K562 (cell line): ENCODE data around the gene TEDC1. TPM values are rescaled to one million over a fixed set of nuclear protein-coding genes. Genes with fewer than 3 reads are reported as not detected.

Experiments
- ATAC-seq: fragments of 200-7000 bp; cut with Tn5 transposase; 3 replicates; pipeline ENCODE4 v1.9.1; 2020; ENCODE audit warnings: moderate library complexity
- BruUV-seq: library from RNA; stranded (reverse); fragments of 400-500 nt; replicated peaks from 2 replicates; lab custom pipeline; 2021; lab: Mats Ljungman, UMichigan
- CTCF ChIA-PET: fragments of 300-600 bp; formaldehyde crosslinking; extraction: SDS; loops from one replicate; lab custom pipeline; 2021; ENCODE audit warnings: low intra/inter-chr PET ratio; lab: Yijun Ruan, JAX
- POLR2A ChIA-PET: fragments of 300-600, 350-650 bp; sonication (Branson Sonifier 250); formaldehyde crosslinking; extraction: SDS; loops from one replicate; lab custom pipeline; 2021; ENCODE audit warnings: antibody characterized with exemption, inconsistent platforms; lab: Yijun Ruan, JAX
- DNase-seq, 4 experiments: peaks; one replicate each; pipeline versions ENCODE4 v3.0.0 to v3.0.0-alpha.2; 2011 to 2018; ENCODE audit warnings: low spot score in 3 of 4, mixed read lengths in 3 of 4; ENCODE audit errors: extremely low read depth in 1 of 4
- FAIRE-seq: peaks from 2 replicates; lab custom pipeline; 2011; peaks lifted over from hg19 to GRCh38; lab: Jason Lieb, UNC
- H2AFZ ChIP-seq: 2 replicates; pipeline ENCODE4 v1.6.0; 2011; ENCODE audit warnings: low read depth, low read length, control low read depth, inconsistent platforms
- H3K27ac ChIP-seq: fragments of 200-600 bp; 3 replicates; pipeline ENCODE4 v1.8.0; 2011; ENCODE audit warnings: low read depth, mild to moderate bottlenecking, control low read depth, inconsistent platforms, low read length, moderate library complexity, mixed read lengths; ENCODE audit errors: extremely low read depth
- H3K27me3 ChIP-seq, 2 experiments: fragments of 300-600 bp in 1 of 2; 2 replicates in 1 of 2; 3 replicates in 1 of 2; pipeline versions ENCODE4 v1.6.0 to v1.8.0; 2011; ENCODE audit warnings: inconsistent platforms in 2 of 2, low read length in 2 of 2, mild to moderate bottlenecking in 1 of 2, mixed read lengths in 1 of 2, moderate library complexity in 1 of 2; ENCODE audit not compliant: control insufficient read depth in 2 of 2, insufficient read depth in 2 of 2
- H3K36me3 ChIP-seq: fragments of 300-600 bp; 3 replicates; pipeline ENCODE4 v1.8.0; 2011; ENCODE audit warnings: mild to moderate bottlenecking, low read length, inconsistent platforms; ENCODE audit not compliant: control insufficient read depth, insufficient read depth
- H3K4me1 ChIP-seq, 2 experiments: fragments of 200-600 bp in 1 of 2; replicated peaks in 1 of 2; 2 replicates in 1 of 2; 3 replicates in 1 of 2; pipeline versions ENCODE4 v1.5.1 to v1.8.0; 2011; ENCODE audit warnings: inconsistent platforms in 2 of 2, low read length in 2 of 2, mild to moderate bottlenecking in 1 of 2, mixed read lengths in 1 of 2, moderate library complexity in 1 of 2; ENCODE audit not compliant: control insufficient read depth in 2 of 2, insufficient read depth in 2 of 2
- H3K4me2 ChIP-seq: 2 replicates; pipeline ENCODE4 v1.6.1; 2011; ENCODE audit warnings: low read length, control low read depth, inconsistent platforms, mixed read lengths; ENCODE audit not compliant: insufficient read depth
- H3K4me3 ChIP-seq: fragments of 200-600 bp; sonication (generic), shearing (Covaris generic); 2 replicates; pipeline ENCODE4 v1.5.1; 2016; ENCODE audit warnings: control low read depth, inconsistent platforms
- H3K79me2 ChIP-seq: fragments of 200-600 bp; 3 replicates; pipeline ENCODE4 v1.8.0; 2011; ENCODE audit warnings: low read length, inconsistent platforms; ENCODE audit not compliant: control insufficient read depth, insufficient read depth
- H3K9ac ChIP-seq, 2 experiments: 2 replicates each; pipeline versions ENCODE4 v1.6.0 to v1.6.1; 2011; ENCODE audit warnings: low read depth in 2 of 2, low read length in 2 of 2, control low read depth in 1 of 2, inconsistent platforms in 1 of 2, mild to moderate bottlenecking in 1 of 2, mixed read lengths in 1 of 2; ENCODE audit not compliant: insufficient read depth in 1 of 2
- H3K9me1 ChIP-seq: one replicate; pipeline ENCODE4 v1.6.0; 2011; ENCODE audit warnings: inconsistent platforms, mild to moderate bottlenecking, low read length, moderate library complexity; ENCODE audit not compliant: control insufficient read depth, insufficient read depth
- H3K9me3 ChIP-seq: replicated peaks from 2 replicates; pipeline ENCODE4 v1.5.1; 2011; ENCODE audit warnings: low read depth, low read length, inconsistent platforms; ENCODE audit not compliant: control insufficient read depth, insufficient read depth
- H4K20me1 ChIP-seq: replicated peaks from 2 replicates; pipeline ENCODE4 v1.6.1; 2011; ENCODE audit warnings: low read length, inconsistent platforms, mixed read lengths; ENCODE audit not compliant: control insufficient read depth, insufficient read depth
- ARNT ChIP-seq, 2 experiments: fragments of 450-650 bp; IDR thresholded peaks; 2 replicates each; pipeline ENCODE4 v1.6.1; 2016; ENCODE audit warnings: mild to moderate bottlenecking in 1 of 2
- ILK ChIP-seq: fragments of 450-650 bp; IDR thresholded peaks from 2 replicates; pipeline ENCODE4 v1.6.1; 2016; ENCODE audit warnings: missing genetic modification characterization, low read depth, mild to moderate bottlenecking, missing compliant biosample characterization, moderate library complexity, borderline replicate concordance
- KLF13 ChIP-seq: fragments of 450-650 bp; IDR thresholded peaks from 2 replicates; pipeline ENCODE4 v1.6.1; 2016; ENCODE audit warnings: missing genetic modification characterization, low read depth, mild to moderate bottlenecking, missing compliant biosample characterization, moderate library complexity, borderline replicate concordance
- MXI1 ChIP-seq: IDR thresholded peaks from 2 replicates; pipeline ENCODE4 v1.6.1; 2011; ENCODE audit warnings: low read depth, mild to moderate bottlenecking, improper control_type of control experiment, low read length
- TBL1XR1 ChIP-seq, 2 experiments: IDR thresholded peaks; 2 replicates each; pipeline ENCODE4 v1.6.1; 2012; ENCODE audit warnings: improper control_type of control experiment in 2 of 2, low read length in 2 of 2, mild to moderate bottlenecking in 1 of 2
- TCF7L2 ChIP-seq: fragments of 150-350 bp; IDR thresholded peaks from 2 replicates; pipeline ENCODE4 v1.6.1; 2016; ENCODE audit warnings: low read depth, mild to moderate bottlenecking, low read length, moderate library complexity
- ZNF12 ChIP-seq: sonication (generic); formaldehyde crosslinking; IDR thresholded peaks from 2 replicates; pipeline ENCODE4 v1.4.0; 2020; ENCODE audit warnings: mild to moderate bottlenecking, missing genetic modification reagents
- ZNF121 ChIP-seq: sonication (generic); formaldehyde crosslinking; conservative IDR thresholded peaks from 2 replicates; pipeline ENCODE4 v1.8.0; 2022; ENCODE audit warnings: missing genetic modification reagents
- WGBS: fragments of 100-300 bp; shearing (Covaris generic); methylation state at CpG from one replicate; pipeline ENCODE4 v1.1.6; 2016; ENCODE audit warnings: low coverage, mixed read lengths; ENCODE audit not compliant: insufficient coverage; ENCODE audit errors: missing lambda C conversion rate; 5-methylcytosine and 5-hydroxymethylcytosine counted together
- in situ Hi-C: fragments of 300-500 bp; cut with MboI; formaldehyde crosslinking; loops from 4 replicates; pipeline ENCODE4 v1.15.0; 2018; ENCODE audit warnings: inconsistent platforms, mixed read lengths
- intact Hi-C: fragments of 100-400 bp; cut with micrococcal nuclease; formaldehyde crosslinking; loops from 2 replicates; pipeline ENCODE4 v1.14.2; 2022
- polyA plus RNA-seq, 8 experiments: library from polyadenylated mRNA; depleted of rRNA in 4 of 8; stranded (reverse) in 5 of 8; unstranded in 3 of 8; fragments of >200 nt; fragmentation: Nextera tagmentation in 2 of 8; fragmentation: Illumina TruSeq in 1 of 8; extraction: Ambion mirVana in 2 of 8; extraction: Trizol in 1 of 8; gene quantifications; 2 replicates each; pipeline versions ENCODE4 v1.2.1 to v1.2.3, GENCODE V29; 2011 to 2014; ENCODE audit warnings: inconsistent platforms in 1 of 8, missing spikeins in 1 of 8
- total RNA-seq, 7 experiments: library from RNA; depleted of rRNA in 6 of 7; stranded (reverse); fragments of >200 nt in 6 of 7; fragmentation: Illumina TruSeq in 2 of 7; extraction: Trizol in 2 of 7; gene quantifications; 2 replicates each; pipeline versions ENCODE4 v1.2.1 to v1.2.3, GENCODE V29; 2011 to 2021; ENCODE audit warnings: low replicate concordance in 1 of 7
- TF ChIP-seq, protein P1 (sequence below): fragments of 450-650 bp; IDR thresholded peaks from 2 replicates; pipeline ENCODE4 v1.6.1; 2016; ENCODE audit warnings: mild to moderate bottlenecking, moderate library complexity
- TF ChIP-seq, protein P2 (sequence below): sonication (generic); formaldehyde crosslinking; IDR thresholded peaks from 2 replicates; pipeline ENCODE4 v1.8.0; 2022; ENCODE audit warnings: mild to moderate bottlenecking, missing genetic modification reagents

The TEDC1 gene
- total and polyA plus RNA-seq, 9 of the 15 experiments (the other 6 are each of a cell fraction or from before 2014, with no cell fraction given): 0.21 to 28.3 (median 5.9) TPM

DNA sequence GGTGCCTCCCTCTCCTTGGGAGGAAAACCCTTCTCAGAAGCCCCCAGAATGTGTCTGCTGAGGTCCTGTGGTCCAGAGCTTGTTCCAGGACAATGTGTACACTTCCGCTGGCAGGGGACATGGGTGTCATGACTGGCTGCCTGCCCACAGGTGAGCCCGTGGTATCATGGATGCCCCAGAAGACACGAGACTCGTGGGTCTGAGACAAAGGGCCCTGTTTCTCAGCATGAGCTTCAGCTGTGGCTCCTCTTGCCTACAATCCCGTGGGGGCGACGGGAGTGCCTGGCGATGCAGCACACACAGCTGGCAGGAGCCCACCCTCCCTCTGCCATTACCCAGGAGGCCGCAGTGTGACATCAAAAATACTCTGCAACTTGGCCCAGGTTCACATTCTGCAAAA, 42.3 kb downstream of the TEDC1 start:
- Histone ChIP-seq H3K27me3 (peaks cover 5 to 57% of the 10 kb centered on the region in 2 experiments; a peak in 3 of 5 replicates), H3K9me1 (no peaks in the 10 kb centered on the region), H3K36me3 (no peaks in the 10 kb centered on the region), H3K27ac (no peak overlapping the region), H3K9me3 (no peaks in the 10 kb centered on the region), H3K4me2 (no peak overlapping the region), H3K9ac (peak overlapping the region in 1 of 2 experiments; percentile 17; a peak in 1 of 4 replicates), H2AFZ (no peak overlapping the region), H3K4me1 (peaks cover 0 to 49% of the 10 kb centered on the region in 2 experiments; a peak in 2 of 5 replicates), H3K79me2 (no peaks in the 10 kb centered on the region), H4K20me1 (no peaks in the 10 kb centered on the region), H3K4me3 (no peak overlapping the region)
- no peak for DNase-seq
- in situ Hi-C loops: no loop called here
- ChIA-PET CTCF (no interaction called here), POLR2A (no interaction called here)
- WGBS: 14% methylated on average over 9 of the region's 9 CpGs
- intact Hi-C loops: loop anchor here (5.0 kb wide), 1 partner anchor 161 kb away; no protein-coding TSS in a partner anchor
- no peak for FAIRE-seq
- no peak for ATAC-seq
- no TSS peak for BruUV-seq
- TF ChIP-seq ARNT (IDR thresholded peaks at IDR 0.05): no peak
- TF ChIP-seq ZNF121 (CRISPR knock-in tag): no peak
- no peak for TF ChIP-seq MXI1
- no peak for TF ChIP-seq ILK (tag)
- TF ChIP-seq, protein P1, sequence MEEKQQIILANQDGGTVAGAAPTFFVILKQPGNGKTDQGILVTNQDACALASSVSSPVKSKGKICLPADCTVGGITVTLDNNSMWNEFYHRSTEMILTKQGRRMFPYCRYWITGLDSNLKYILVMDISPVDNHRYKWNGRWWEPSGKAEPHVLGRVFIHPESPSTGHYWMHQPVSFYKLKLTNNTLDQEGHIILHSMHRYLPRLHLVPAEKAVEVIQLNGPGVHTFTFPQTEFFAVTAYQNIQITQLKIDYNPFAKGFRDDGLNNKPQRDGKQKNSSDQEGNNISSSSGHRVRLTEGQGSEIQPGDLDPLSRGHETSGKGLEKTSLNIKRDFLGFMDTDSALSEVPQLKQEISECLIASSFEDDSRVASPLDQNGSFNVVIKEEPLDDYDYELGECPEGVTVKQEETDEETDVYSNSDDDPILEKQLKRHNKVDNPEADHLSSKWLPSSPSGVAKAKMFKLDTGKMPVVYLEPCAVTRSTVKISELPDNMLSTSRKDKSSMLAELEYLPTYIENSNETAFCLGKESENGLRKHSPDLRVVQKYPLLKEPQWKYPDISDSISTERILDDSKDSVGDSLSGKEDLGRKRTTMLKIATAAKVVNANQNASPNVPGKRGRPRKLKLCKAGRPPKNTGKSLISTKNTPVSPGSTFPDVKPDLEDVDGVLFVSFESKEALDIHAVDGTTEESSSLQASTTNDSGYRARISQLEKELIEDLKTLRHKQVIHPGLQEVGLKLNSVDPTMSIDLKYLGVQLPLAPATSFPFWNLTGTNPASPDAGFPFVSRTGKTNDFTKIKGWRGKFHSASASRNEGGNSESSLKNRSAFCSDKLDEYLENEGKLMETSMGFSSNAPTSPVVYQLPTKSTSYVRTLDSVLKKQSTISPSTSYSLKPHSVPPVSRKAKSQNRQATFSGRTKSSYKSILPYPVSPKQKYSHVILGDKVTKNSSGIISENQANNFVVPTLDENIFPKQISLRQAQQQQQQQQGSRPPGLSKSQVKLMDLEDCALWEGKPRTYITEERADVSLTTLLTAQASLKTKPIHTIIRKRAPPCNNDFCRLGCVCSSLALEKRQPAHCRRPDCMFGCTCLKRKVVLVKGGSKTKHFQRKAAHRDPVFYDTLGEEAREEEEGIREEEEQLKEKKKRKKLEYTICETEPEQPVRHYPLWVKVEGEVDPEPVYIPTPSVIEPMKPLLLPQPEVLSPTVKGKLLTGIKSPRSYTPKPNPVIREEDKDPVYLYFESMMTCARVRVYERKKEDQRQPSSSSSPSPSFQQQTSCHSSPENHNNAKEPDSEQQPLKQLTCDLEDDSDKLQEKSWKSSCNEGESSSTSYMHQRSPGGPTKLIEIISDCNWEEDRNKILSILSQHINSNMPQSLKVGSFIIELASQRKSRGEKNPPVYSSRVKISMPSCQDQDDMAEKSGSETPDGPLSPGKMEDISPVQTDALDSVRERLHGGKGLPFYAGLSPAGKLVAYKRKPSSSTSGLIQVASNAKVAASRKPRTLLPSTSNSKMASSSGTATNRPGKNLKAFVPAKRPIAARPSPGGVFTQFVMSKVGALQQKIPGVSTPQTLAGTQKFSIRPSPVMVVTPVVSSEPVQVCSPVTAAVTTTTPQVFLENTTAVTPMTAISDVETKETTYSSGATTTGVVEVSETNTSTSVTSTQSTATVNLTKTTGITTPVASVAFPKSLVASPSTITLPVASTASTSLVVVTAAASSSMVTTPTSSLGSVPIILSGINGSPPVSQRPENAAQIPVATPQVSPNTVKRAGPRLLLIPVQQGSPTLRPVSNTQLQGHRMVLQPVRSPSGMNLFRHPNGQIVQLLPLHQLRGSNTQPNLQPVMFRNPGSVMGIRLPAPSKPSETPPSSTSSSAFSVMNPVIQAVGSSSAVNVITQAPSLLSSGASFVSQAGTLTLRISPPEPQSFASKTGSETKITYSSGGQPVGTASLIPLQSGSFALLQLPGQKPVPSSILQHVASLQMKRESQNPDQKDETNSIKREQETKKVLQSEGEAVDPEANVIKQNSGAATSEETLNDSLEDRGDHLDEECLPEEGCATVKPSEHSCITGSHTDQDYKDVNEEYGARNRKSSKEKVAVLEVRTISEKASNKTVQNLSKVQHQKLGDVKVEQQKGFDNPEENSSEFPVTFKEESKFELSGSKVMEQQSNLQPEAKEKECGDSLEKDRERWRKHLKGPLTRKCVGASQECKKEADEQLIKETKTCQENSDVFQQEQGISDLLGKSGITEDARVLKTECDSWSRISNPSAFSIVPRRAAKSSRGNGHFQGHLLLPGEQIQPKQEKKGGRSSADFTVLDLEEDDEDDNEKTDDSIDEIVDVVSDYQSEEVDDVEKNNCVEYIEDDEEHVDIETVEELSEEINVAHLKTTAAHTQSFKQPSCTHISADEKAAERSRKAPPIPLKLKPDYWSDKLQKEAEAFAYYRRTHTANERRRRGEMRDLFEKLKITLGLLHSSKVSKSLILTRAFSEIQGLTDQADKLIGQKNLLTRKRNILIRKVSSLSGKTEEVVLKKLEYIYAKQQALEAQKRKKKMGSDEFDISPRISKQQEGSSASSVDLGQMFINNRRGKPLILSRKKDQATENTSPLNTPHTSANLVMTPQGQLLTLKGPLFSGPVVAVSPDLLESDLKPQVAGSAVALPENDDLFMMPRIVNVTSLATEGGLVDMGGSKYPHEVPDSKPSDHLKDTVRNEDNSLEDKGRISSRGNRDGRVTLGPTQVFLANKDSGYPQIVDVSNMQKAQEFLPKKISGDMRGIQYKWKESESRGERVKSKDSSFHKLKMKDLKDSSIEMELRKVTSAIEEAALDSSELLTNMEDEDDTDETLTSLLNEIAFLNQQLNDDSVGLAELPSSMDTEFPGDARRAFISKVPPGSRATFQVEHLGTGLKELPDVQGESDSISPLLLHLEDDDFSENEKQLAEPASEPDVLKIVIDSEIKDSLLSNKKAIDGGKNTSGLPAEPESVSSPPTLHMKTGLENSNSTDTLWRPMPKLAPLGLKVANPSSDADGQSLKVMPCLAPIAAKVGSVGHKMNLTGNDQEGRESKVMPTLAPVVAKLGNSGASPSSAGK: no peak
- TF ChIP-seq, protein P2, sequence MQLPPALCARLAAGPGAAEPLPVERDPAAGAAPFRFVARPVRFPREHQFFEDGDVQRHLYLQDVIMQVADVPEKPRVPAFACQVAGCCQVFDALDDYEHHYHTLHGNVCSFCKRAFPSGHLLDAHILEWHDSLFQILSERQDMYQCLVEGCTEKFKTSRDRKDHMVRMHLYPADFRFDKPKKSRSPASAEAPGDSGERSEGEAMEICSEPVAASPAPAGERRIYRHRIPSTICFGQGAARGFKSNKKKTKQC (CRISPR knock-in tag): no peak
- no peak for TF ChIP-seq TBL1XR1 (IDR thresholded peaks at IDR 0.05; ENCODE audit: low read length in 2 of 2)
- no peak for TF ChIP-seq ZNF12
- TF ChIP-seq KLF13 (tag): no peak
- TF ChIP-seq TCF7L2: no peak
